Measurements from ENCODE around the gene ECHS1. TPM values are rescaled to one million over a fixed set of nuclear protein-coding genes. Genes with fewer than 3 reads are reported as not detected.

ECHS1 gene
- total and polyA plus RNA-seq, 10 of the 15 experiments (the other 5 are each of a cell fraction or from before 2014, with no cell fraction given) = 32.7 to 164 (median 62.4) TPM

GRCh38 chr10:133403359-133403758 is 30.2 kb upstream of the ECHS1 start:
- H3K4me2 ChIP-seq (ENCODE audit: control insufficient read depth, insufficient read depth) = no peak overlapping the region
- H3K9ac ChIP-seq (ENCODE audit: control insufficient read depth, insufficient read depth, low read length) = no peak overlapping the region
- 94% methylated on average over 16 of the region's 16 CpGs for WGBS (ENCODE audit: insufficient coverage, insufficient replicate concordance, low lambda C conversion rate, missing lambda C conversion rate)
- peaks cover 3% of the 10 kb centered on the region; the same call in 1 of the 2 replicates for H4K20me1 ChIP-seq (ENCODE audit: control insufficient read depth, insufficient read depth)
- ChIA-PET POLR2A (no interaction called here), SMC1A (ENCODE audit: uncharacterized antibody, unreplicated experiment) (no interaction called here), RAD21 (ENCODE audit: unreplicated experiment) (no interaction called here), CTCF (no interaction called here)
- no peak overlapping the region for H2AFZ ChIP-seq (ENCODE audit: control insufficient read depth, low read depth, low read length)
- H3K4me3 ChIP-seq = no peak overlapping the region
- FAIRE-seq (no peak), ATAC-seq (no peak), DNase-seq (ENCODE audit: low read depth, low spot score) (no peak)
- intact Hi-C loops (cut with micrococcal nuclease; ENCODE audit: unreplicated experiment) = no loop called here
- no TSS peak for BruUV-seq (replicated peaks)
- H3K36me3 ChIP-seq (ENCODE audit: control insufficient read depth in 2 of 2, insufficient read depth in 2 of 2, low read length in 1 of 2) = peaks cover 11 to 22% of the 10 kb centered on the region in 2 experiments; a peak in 3 of 4 replicates
- TF ChIP-seq SMC3 (IDR thresholded peaks at IDR 0.05; ENCODE audit: borderline replicate concordance, low read length) = no peak
- peak; percentile 17; the same call in 1 of the 2 replicates for TF ChIP-seq POLR2A (IDR thresholded peaks at IDR 0.05; ENCODE audit: low read depth, low read length)
- H3K27me3 ChIP-seq (replicated peaks in 1 of 2; ENCODE audit: control insufficient read depth in 2 of 2, insufficient read depth in 2 of 2, low read length in 1 of 2) = no peaks in the 10 kb centered on the region
- peaks cover 5% of the 10 kb centered on the region; the same call in 2 of the 3 replicates for H3K9me3 ChIP-seq (replicated peaks; ENCODE audit: control insufficient read depth, insufficient read depth, low read length)
- H3K4me1 ChIP-seq (ENCODE audit: control insufficient read depth, insufficient read depth, low read length) = peaks cover 36% of the 10 kb centered on the region
- H3K79me2 ChIP-seq (ENCODE audit: control insufficient read depth, insufficient read depth, low read length) = peaks cover 15% of the 10 kb centered on the region
- in situ Hi-C loops (cut with MboI) = no loop called here
- no peak overlapping the region for H3K27ac ChIP-seq (ENCODE audit: control insufficient read depth, insufficient read depth)

GRCh38 chr10:133401981-133402725 is 29.0 kb upstream of the ECHS1 start:
- WGBS (ENCODE audit: insufficient coverage, insufficient replicate concordance, low lambda C conversion rate, missing lambda C conversion rate) = 98% methylated on average over 21 of the region's 21 CpGs
- H4K20me1 ChIP-seq (ENCODE audit: control insufficient read depth, insufficient read depth) = peaks cover 3% of the 10 kb centered on the region; the same call in 1 of the 2 replicates
- H3K79me2 ChIP-seq (ENCODE audit: control insufficient read depth, insufficient read depth, low read length) = peaks cover 14% of the 10 kb centered on the region
- H3K27ac ChIP-seq (ENCODE audit: control insufficient read depth, insufficient read depth) = no peak overlapping the region
- peak overlapping the region; percentile 100; the same call in 1 of the 2 replicates for H3K4me2 ChIP-seq (ENCODE audit: control insufficient read depth, insufficient read depth)
- intact Hi-C loops (cut with micrococcal nuclease; ENCODE audit: unreplicated experiment) (no loop called here), in situ Hi-C loops (cut with MboI) (no loop called here)
- no peak overlapping the region for H2AFZ ChIP-seq (ENCODE audit: control insufficient read depth, low read depth, low read length)
- ChIA-PET CTCF (interaction anchor here (1.2 to 1.3 kb wide), 2 partner anchors 25 to 35 kb away, joined by 3 to 7 read pairs; no protein-coding TSS in a partner anchor), RAD21 (ENCODE audit: unreplicated experiment) (interaction anchor here (1.2 to 1.3 kb wide), 2 partner anchors 12 to 46 kb away, joined by 3 to 16 read pairs; no protein-coding TSS in a partner anchor), SMC1A (ENCODE audit: uncharacterized antibody, unreplicated experiment) (interaction anchor here (1.2 to 2.7 kb wide), 4 partner anchors 10 to 73 kb away, joined by 4 to 21 read pairs (median 5); no protein-coding TSS in a partner anchor), POLR2A (interaction anchor here (0.6 to 1.8 kb wide), 4 partner anchors 12 to 124 kb away, joined by 3 to 17 read pairs (median 4); no protein-coding TSS in a partner anchor)
- no TSS peak for BruUV-seq (replicated peaks)
- no peak for FAIRE-seq
- peaks cover 2% of the 10 kb centered on the region; the same call in 2 of the 3 replicates for H3K9me3 ChIP-seq (replicated peaks; ENCODE audit: control insufficient read depth, insufficient read depth, low read length)
- H3K4me1 ChIP-seq (ENCODE audit: control insufficient read depth, insufficient read depth, low read length) = peaks cover 36% of the 10 kb centered on the region
- H3K9ac ChIP-seq (ENCODE audit: control insufficient read depth, insufficient read depth, low read length) = no peak overlapping the region
- no peak overlapping the region for H3K4me3 ChIP-seq
- peaks cover 13 to 16% of the 10 kb centered on the region in 2 experiments; a peak in 3 of 4 replicates for H3K36me3 ChIP-seq (ENCODE audit: control insufficient read depth in 2 of 2, insufficient read depth in 2 of 2, low read length in 1 of 2)
- no peak for TF ChIP-seq HCFC1 (IDR thresholded peaks at IDR 0.05; ENCODE audit: low read length)
- TF ChIP-seq POLR2A (IDR thresholded peaks at IDR 0.05; ENCODE audit: low read depth, low read length) = peak; percentile 51
- no peak for ATAC-seq
- H3K27me3 ChIP-seq (replicated peaks in 1 of 2; ENCODE audit: control insufficient read depth in 2 of 2, insufficient read depth in 2 of 2, low read length in 1 of 2) = no peaks in the 10 kb centered on the region
- DNase-seq (ENCODE audit: low read depth, low spot score) = no peak

Measured in GM12878 (cell line).